HUES6 (cell line): ENCODE data around the gene TCF12.
"Not testable (repeated sequence)": the region's sequence is repeated elsewhere in the genome, so short reads cannot be mapped to it uniquely, and the experiment has no call there.

Experiments used
- H3K27ac ChIP-seq: 2 replicates; pipeline ENCODE4 v1.7.0; 2013; ENCODE audit warnings: low read depth, mild to moderate bottlenecking, low read length, inconsistent platforms
- H3K27me3 ChIP-seq: 2 replicates; pipeline ENCODE4 v1.6.1; 2013; ENCODE audit warnings: low read length; ENCODE audit not compliant: control insufficient read depth, insufficient read depth
- H3K36me3 ChIP-seq: 2 replicates; pipeline ENCODE4 v1.6.1; 2013; ENCODE audit warnings: low read length; ENCODE audit not compliant: control insufficient read depth, insufficient read depth
- H3K4me1 ChIP-seq: 2 replicates; pipeline ENCODE4 v1.6.1; 2013; ENCODE audit warnings: low read length; ENCODE audit not compliant: control insufficient read depth, insufficient read depth
- H3K4me3 ChIP-seq: 2 replicates; pipeline ENCODE4 v1.5.1; 2013; ENCODE audit warnings: low read depth, low read length
- H3K9ac ChIP-seq: one replicate; pipeline ENCODE4 v1.6.1; 2013; ENCODE audit warnings: mild to moderate bottlenecking, low read length
- H3K9me3 ChIP-seq: 2 replicates; pipeline ENCODE4 v1.6.1; 2013; ENCODE audit warnings: low read depth, low read length; ENCODE audit not compliant: control insufficient read depth, insufficient read depth

TCF12 gene

DNA sequence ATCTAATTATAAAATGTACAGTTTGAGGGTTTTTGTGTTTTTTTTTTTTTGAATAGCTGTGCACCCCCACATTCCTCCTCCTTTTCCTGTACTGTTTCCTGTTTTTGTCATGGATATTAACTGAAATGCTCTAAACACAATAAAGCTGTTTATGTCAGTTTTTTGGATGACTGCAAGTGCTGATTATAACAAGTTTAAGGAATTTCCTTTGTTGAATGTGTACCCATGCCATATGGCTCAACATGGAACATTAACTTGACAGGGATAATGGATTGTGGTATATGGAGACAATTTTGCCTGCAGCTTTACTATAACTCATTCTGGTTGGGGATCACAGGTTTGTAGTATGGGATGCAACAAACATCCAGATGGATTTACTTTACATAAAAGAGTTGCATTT lies 216.4 kb downstream of the TCF12 start:
- Histone ChIP-seq H3K27me3 (no peaks in the 10 kb centered on the region), H3K9ac (no peak overlapping the region), H3K9me3 (no peaks in the 10 kb centered on the region), H3K4me3 (no peak overlapping the region), H3K4me1 (peaks cover 28% of the 10 kb centered on the region), H3K36me3 (no peaks in the 10 kb centered on the region), H3K27ac (no peak overlapping the region)

DNA sequence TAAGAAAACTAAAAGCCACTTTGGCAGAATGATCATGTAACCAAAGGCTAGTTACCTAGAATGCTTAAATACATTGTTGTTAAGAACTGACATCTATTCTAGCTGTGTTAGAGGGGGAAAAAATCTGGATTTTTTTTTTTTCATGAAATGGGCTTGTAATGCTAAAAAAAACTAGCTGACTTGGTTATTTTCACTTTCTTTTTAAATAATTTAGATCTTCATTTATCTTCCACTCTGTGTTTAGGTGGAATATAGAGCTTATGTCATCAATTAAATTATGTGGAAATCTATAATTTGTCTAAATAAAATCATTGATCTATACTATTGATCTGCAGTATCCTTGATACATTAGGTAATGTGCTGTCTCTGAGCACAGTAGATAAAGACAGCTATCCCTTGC lies 217.4 kb downstream of the TCF12 start:
- Histone ChIP-seq H3K36me3 (no peaks in the 10 kb centered on the region), H3K4me3 (no peak overlapping the region), H3K27me3 (no peaks in the 10 kb centered on the region), H3K9me3 (no peaks in the 10 kb centered on the region), H3K9ac (no peak overlapping the region), H3K27ac (no peak overlapping the region), H3K4me1 (peaks cover 26% of the 10 kb centered on the region)

DNA sequence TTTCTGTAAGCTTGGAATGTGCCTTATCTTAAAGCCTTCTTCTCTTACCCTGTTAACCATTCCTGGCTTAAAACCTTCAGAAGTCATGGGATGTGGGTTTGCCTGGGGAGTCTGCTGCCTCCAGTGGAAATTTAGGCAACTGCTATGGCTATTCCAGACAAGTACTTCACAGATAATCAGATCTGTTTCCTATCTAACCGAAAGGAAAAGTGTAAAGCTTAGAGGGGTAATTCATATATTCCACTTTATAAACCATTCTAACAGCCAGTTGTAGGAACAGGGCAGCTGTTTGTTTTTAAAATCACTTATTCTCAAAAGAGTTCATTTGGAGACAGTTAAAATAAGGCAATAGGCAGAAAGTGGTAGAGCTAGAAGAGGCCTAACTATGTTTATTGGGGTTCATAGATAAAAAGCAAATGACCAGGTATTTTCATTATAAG lies 219.9 kb downstream of the TCF12 start:
- H3K36me3 ChIP-seq = no peaks in the 10 kb centered on the region
- H3K9ac ChIP-seq = no peak overlapping the region
- no peaks in the 10 kb centered on the region for H3K27me3 ChIP-seq
- H3K4me3 ChIP-seq = no peak overlapping the region
- H3K27ac ChIP-seq = peak overlapping the region; percentile 23; the same call in 1 of the 2 replicates
- H3K9me3 ChIP-seq = no peaks in the 10 kb centered on the region
- peaks cover 21% of the 10 kb centered on the region for H3K4me1 ChIP-seq

- Histone ChIP-seq H3K4me1 (peaks cover 5% of the 10 kb centered on the region; the same call in 1 of the 2 replicates), H3K36me3 (no peaks in the 10 kb centered on the region), H3K27me3 (no peaks in the 10 kb centered on the region), H3K27ac (no peak overlapping the region), H3K9ac (no peak overlapping the region), H3K9me3 (no peaks in the 10 kb centered on the region), H3K4me3 (no peak overlapping the region)
Measured at GRCh38 chr15:57143511-57144078, 225.2 kb downstream of the TCF12 start.

DNA sequence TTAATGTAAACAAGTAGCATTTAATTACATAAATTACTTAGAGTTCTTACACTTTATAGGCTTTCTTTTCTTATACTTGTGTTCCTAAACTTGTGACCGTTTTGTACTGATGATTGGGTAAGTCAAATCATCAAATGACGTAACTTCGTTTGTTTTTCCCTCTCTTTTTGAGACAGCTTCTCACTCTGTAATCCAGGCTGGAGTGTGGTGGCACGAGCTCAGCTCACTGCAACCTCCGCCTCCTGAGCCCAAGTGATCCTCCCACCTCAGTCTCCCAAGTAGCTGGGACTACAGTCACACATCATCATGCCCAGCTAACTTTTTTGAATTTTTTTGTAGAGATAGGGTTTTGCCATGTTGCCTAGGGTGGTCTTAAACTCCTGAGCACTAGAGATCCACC lies 226.0 kb downstream of the TCF12 start:
- H3K4me3 ChIP-seq = no peak overlapping the region
- no peaks in the 10 kb centered on the region for H3K27me3 ChIP-seq
- peaks cover 5% of the 10 kb centered on the region; the same call in 1 of the 2 replicates for H3K4me1 ChIP-seq
- no peak overlapping the region for H3K9ac ChIP-seq
- no peaks in the 10 kb centered on the region for H3K9me3 ChIP-seq
- no peaks in the 10 kb centered on the region for H3K36me3 ChIP-seq
- H3K27ac ChIP-seq = no peak overlapping the region

GRCh38 chr15:57146506-57147201 lies 228.2 kb downstream of the TCF12 start:
- Histone ChIP-seq H3K4me1 (peaks cover 5% of the 10 kb centered on the region; the same call in 1 of the 2 replicates), H3K9me3 (peaks cover 5% of the 10 kb centered on the region), H3K9ac (no peak overlapping the region), H3K36me3 (peaks cover under 1% of the 10 kb centered on the region; the same call in 1 of the 2 replicates), H3K27ac (peak overlapping the region; percentile 31; the same call in 1 of the 2 replicates), H3K27me3 (no peaks in the 10 kb centered on the region), H3K4me3 (no peak overlapping the region)

DNA sequence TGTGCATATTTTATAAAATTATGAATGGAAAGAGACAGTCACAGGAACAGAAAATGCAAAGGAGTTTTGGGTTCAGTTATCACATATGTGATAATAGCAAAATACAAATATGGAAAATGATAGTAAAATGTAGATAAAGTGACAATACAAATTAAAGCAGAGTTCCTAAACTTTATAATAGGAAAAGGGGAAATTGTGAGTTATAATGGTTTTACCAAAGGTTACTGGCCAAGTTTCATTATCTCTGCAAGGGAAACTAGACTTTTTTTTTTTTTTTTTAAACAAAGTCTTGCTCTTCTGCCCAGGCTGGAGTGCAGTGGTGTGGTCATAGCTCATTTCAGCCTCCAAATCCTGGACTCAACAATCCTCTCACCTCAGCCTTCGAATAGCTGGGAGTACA lies 229.2 kb downstream of the TCF12 start:
- Histone ChIP-seq H3K4me3 (no peak overlapping the region), H3K9ac (no peak overlapping the region), H3K4me1 (peaks cover 5% of the 10 kb centered on the region; the same call in 1 of the 2 replicates), H3K36me3 (peaks cover 7% of the 10 kb centered on the region; the same call in 1 of the 2 replicates), H3K9me3 (peaks cover 13% of the 10 kb centered on the region), H3K27me3 (no peaks in the 10 kb centered on the region), H3K27ac (no peak overlapping the region)

DNA sequence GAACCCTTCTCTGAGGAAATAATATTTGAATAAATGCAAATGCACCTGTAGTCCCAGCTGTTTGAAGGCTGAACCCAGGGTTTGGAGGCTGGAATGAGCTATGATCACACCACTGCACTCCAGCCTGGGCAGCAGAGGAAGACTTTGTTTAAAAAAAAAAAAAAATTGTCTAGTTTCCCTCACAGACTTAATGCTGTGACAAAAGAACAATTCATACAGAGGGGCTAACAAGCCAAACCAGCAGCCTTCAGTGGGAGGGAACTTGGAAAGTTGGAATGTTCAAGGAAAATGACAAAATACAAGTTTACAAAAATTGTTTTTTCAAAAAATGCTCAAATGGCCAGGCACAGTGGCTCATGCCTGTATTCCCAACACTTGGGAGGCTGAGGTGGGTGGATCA lies 229.8 kb downstream of the TCF12 start:
- H3K36me3 ChIP-seq = peaks cover 7% of the 10 kb centered on the region; the same call in 1 of the 2 replicates
- no peak overlapping the region for H3K27ac ChIP-seq
- H3K4me1 ChIP-seq = peaks cover 5% of the 10 kb centered on the region; the same call in 1 of the 2 replicates
- H3K9ac ChIP-seq = no peak overlapping the region
- peaks cover 15% of the 10 kb centered on the region for H3K9me3 ChIP-seq
- no peaks in the 10 kb centered on the region for H3K27me3 ChIP-seq
- H3K4me3 ChIP-seq = no peak overlapping the region

GRCh38 chr15:57149196-57149595 lies 230.8 kb downstream of the TCF12 start:
- Histone ChIP-seq H3K9ac (no peak overlapping the region), H3K36me3 (peaks cover 7% of the 10 kb centered on the region; the same call in 1 of the 2 replicates), H3K27me3 (no peaks in the 10 kb centered on the region), H3K9me3 (peaks cover 15% of the 10 kb centered on the region), H3K4me1 (peaks cover 5% of the 10 kb centered on the region; the same call in 1 of the 2 replicates), H3K27ac (no peak overlapping the region), H3K4me3 (no peak overlapping the region)

DNA sequence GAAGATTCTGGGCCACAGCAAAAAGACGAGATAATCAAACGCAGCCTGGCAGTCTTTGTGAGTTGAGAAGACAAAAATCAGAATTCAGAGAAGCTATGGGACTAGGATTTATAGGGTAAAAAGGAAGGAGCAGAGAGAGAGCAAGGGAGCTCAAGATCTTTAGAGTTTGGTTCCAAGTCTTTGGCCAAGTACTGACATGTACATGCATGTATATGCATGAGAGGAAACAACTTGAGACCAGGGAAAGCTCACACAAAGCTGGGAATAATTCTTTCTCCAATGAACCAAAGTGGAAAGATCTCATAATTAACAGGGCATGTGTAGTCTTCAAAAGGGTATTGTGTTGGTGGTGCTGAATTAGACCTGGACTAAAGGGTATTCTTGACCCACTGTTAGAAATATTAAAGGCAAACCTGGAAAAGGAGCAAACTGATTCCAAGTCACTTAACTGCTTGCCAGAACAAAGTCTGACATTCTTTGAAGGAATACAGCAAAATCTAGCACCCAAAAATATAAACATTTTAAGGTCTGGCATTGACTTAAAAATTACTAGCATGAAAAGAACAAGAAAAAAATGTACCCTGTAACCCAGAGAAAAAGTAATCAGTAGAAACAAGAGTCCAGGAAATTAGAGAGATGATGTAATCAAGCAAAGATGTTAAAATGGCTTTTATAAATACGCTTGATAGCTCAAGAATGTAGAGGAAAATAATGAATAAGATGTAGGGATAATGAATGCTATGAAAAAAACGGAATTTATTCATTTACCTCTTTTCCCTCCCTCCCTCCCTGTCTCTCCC lies 231.8 kb downstream of the TCF12 start:
- H3K27ac ChIP-seq = no peak overlapping the region
- peaks cover 5% of the 10 kb centered on the region; the same call in 1 of the 2 replicates for H3K4me1 ChIP-seq
- H3K36me3 ChIP-seq = peaks cover 7% of the 10 kb centered on the region; the same call in 1 of the 2 replicates
- H3K9ac ChIP-seq = no peak overlapping the region
- H3K27me3 ChIP-seq = no peaks in the 10 kb centered on the region
- H3K4me3 ChIP-seq = no peak overlapping the region
- peaks cover 15% of the 10 kb centered on the region for H3K9me3 ChIP-seq

GRCh38 chr15:57150866-57151203 lies 232.4 kb downstream of the TCF12 start:
- H3K4me3 ChIP-seq, H3K4me1 ChIP-seq, H3K27me3 ChIP-seq, H3K9ac ChIP-seq, H3K36me3 ChIP-seq, H3K27ac ChIP-seq: not testable (repeated sequence)
- H3K9me3 ChIP-seq = peaks cover 15% of the 10 kb centered on the region
